ENCODE measurements around the gene CHSY1.

Gene CHSY1

DNA sequence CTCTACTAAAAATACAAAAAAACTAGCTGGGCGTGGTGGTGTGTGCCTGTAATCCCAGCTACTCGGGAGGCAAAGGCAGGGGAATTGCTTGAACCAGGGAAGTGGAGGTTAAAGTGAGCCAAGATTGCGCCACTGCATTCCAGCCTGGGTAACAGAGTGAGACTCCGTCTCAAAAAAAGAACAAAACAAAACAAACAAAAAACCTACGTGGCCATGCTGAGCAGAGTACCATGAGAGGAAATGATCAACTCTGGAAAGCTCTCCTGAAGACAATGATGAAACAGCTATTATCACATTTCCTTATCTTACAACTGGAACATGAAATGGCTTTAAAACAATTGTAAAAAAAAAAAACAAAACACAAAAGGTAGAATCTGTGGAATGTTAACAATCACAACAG, 75.2 kb downstream of the CHSY1 start:
- H3K36me3 ChIP-seq (ENCODE audit: control insufficient read depth, insufficient read depth, low read length): peaks cover 66% of the 10 kb centered on the region
- H3K4me1 ChIP-seq (ENCODE audit: control insufficient read depth, insufficient read depth, low read length, poor library complexity, severe bottlenecking): peaks cover 16% of the 10 kb centered on the region
- 80 to 90% methylated on average over 1 to 5 of the region's 5 CpGs for WGBS, 2 experiments (ENCODE audit: insufficient coverage in 2 of 2)
- no peak overlapping the region for H3K4me3 ChIP-seq (ENCODE audit: extremely low read depth, insufficient read depth, low read length, poor library complexity, severe bottlenecking)
- peaks cover 12% of the 10 kb centered on the region for H3K9me3 ChIP-seq (ENCODE audit: control insufficient read depth, low read length)
- no peak overlapping the region for H3K27ac ChIP-seq (ENCODE audit: low read depth, low read length, severe bottlenecking)

- H3K4me3 ChIP-seq (ENCODE audit: extremely low read depth, insufficient read depth, low read length, poor library complexity, severe bottlenecking): no peak overlapping the region
- peaks cover 59% of the 10 kb centered on the region for H3K36me3 ChIP-seq (ENCODE audit: control insufficient read depth, insufficient read depth, low read length)
- peaks cover 15% of the 10 kb centered on the region for H3K4me1 ChIP-seq (ENCODE audit: control insufficient read depth, insufficient read depth, low read length, poor library complexity, severe bottlenecking)
- no peak overlapping the region for H3K27ac ChIP-seq (ENCODE audit: low read depth, low read length, severe bottlenecking)
- 80 to 92% methylated on average over 6 to 11 of the region's 12 CpGs for WGBS, 2 experiments (ENCODE audit: insufficient coverage in 2 of 2)
- peaks cover 12% of the 10 kb centered on the region for H3K9me3 ChIP-seq (ENCODE audit: control insufficient read depth, low read length)
Measured at GRCh38 chr15:101175401-101175800, 76.4 kb downstream of the CHSY1 start.

DNA sequence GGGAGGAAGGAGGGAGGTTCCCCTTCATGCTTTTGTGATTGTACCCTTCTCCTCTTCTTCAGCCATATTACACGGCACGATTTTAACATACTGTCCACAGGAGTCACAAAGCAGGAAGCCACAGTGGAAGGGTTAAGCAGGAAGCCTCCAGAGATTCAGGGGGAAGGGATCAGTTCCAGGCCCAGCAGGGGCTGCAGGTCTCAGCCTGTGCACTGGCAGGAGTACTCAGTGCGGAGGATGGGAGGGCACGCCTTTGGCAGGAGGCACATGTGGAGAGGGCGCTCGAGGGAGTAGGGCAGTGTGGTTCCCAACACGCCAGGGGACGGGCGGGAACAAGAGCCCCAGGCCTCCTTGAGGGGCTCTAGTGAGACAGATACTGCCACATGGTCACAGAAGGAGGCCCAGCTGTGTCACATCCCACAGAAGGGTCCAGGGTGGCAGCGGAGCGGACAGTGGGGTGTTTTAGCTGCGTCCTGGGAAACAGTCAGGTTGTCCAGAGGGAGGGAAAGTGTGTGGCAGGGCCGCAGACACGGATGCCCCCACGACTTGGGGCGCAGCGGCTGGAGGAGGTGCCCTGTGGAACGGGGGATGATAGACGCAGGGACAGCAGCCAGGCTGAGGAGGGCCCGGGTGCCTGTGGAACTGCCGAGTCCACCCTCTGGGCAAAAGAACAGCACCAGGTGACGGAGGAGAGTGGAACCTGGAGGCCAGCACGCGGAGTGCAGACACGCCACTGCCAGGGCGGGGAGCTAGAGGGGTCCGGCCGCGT, 77.5 kb downstream of the CHSY1 start:
- no peak overlapping the region for H3K4me3 ChIP-seq (ENCODE audit: extremely low read depth, insufficient read depth, low read length, poor library complexity, severe bottlenecking)
- peaks cover 11% of the 10 kb centered on the region for H3K4me1 ChIP-seq (ENCODE audit: control insufficient read depth, insufficient read depth, low read length, poor library complexity, severe bottlenecking)
- H3K36me3 ChIP-seq (ENCODE audit: control insufficient read depth, insufficient read depth, low read length): peaks cover 55% of the 10 kb centered on the region
- peaks cover 12% of the 10 kb centered on the region for H3K9me3 ChIP-seq (ENCODE audit: control insufficient read depth, low read length)
- 97 to 98% methylated on average over 26 to 27 of the region's 29 CpGs for WGBS, 2 experiments (ENCODE audit: insufficient coverage in 2 of 2)
- no peak overlapping the region for H3K27ac ChIP-seq (ENCODE audit: low read depth, low read length, severe bottlenecking)

DNA sequence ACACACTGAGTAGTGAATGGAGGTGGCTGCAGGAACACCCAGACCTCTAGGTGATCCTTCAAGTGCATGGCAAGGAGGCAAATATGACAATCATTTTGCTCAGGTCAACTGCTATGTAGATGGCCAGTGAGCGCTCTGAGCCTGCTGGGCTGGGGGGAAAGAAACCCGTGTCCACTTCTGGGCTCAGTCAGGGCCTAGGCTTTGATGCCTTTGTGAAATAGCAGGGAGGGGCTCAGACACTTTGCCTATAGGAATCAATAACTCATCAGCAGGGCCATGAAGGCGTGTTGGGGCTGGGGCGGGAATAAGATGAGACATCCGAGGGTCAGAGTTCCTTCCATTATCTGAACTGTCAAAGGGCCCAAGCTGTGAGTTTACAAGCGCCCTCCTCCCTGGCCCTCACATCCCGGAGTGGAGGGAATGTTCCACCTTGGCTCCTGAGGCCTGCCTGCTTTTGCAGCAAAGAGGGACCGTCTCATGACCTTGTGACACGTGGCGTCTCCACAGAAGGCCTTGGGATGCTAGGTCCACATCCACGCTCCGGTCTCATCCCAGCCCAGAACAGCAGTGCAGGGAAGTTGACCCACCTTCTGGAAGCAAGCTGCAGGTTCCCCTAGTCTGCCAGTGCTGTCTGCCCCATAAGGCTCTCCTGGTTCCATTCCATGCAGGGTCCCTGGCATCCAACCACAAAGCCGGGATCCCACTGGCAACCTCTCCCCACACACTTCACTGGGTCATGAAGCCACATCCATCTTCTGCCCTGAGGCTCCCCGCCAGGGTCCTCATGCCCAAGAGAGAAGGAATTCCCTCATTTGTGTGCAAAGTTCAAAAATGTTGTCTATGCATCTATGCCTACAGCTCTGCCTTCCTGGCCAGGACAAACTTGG, 78.4 kb downstream of the CHSY1 start:
- Histone ChIP-seq H3K9me3 (ENCODE audit: control insufficient read depth, low read length) (peaks cover 12% of the 10 kb centered on the region), H3K4me3 (ENCODE audit: extremely low read depth, insufficient read depth, low read length, poor library complexity, severe bottlenecking) (no peak overlapping the region), H3K4me1 (ENCODE audit: control insufficient read depth, insufficient read depth, low read length, poor library complexity, severe bottlenecking) (peaks cover 20% of the 10 kb centered on the region), H3K36me3 (ENCODE audit: control insufficient read depth, insufficient read depth, low read length) (peaks cover 46% of the 10 kb centered on the region), H3K27ac (ENCODE audit: low read depth, low read length, severe bottlenecking) (no peak overlapping the region)
- 88 to 96% methylated on average over 13 to 14 of the region's 14 CpGs for WGBS, 2 experiments (ENCODE audit: insufficient coverage in 2 of 2)

DNA sequence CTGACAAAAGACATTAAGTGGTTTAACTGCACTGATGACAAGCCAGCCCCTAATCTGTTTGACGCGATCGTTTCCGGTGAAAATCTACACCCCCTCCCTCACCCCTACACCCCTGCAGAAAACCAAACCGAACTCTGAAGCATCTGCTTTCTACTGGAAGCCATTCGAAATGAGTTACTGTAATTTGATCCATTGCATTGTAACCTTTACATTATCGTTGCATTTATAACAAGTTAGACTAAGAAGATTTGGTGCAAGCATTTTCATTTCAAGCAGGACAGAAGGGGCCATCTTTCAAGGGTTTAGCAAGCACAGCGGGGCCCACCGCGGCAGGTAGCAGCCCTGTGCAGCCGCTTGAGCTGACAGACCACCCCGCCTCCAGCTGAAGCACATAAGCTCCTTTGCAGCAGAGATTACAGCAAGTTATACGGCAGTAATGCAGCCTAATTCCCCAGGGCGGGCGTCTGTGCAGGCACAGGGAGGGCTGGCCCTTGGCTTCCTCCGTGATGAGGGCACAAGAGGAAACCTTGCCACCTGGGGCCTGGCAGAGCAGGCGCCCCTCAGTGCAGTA, 79.3 kb downstream of the CHSY1 start:
- Histone ChIP-seq H3K4me1 (ENCODE audit: control insufficient read depth, insufficient read depth, low read length, poor library complexity, severe bottlenecking) (peaks cover 26% of the 10 kb centered on the region), H3K9me3 (ENCODE audit: control insufficient read depth, low read length) (peaks cover 3% of the 10 kb centered on the region), H3K4me3 (ENCODE audit: extremely low read depth, insufficient read depth, low read length, poor library complexity, severe bottlenecking) (no peak overlapping the region), H3K36me3 (ENCODE audit: control insufficient read depth, insufficient read depth, low read length) (peaks cover 37% of the 10 kb centered on the region), H3K27ac (ENCODE audit: low read depth, low read length, severe bottlenecking) (no peak overlapping the region)
- WGBS, 2 experiments (ENCODE audit: insufficient coverage in 2 of 2): 92% methylated on average over 15 to 16 of the region's 17 CpGs

DNA sequence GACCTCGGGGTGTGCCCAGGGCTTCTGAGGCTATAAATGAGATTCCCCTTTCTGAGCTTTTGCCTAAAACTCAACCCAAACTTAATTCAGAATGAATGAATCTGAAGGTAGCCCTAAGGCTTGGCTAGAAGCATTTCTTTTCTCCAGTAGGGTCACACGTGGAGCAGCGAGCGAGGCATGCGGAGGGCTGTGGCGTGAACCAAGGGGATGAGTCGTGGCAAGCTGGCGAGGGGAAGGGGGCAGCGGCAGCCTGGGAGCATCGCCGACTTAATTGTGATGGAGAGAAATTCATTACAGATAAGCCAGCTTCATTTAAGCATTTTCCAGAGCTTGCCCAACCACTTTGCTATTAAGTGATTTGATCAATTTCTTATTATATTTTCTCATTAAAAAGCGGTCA, 79.9 kb downstream of the CHSY1 start:
- 83 to 93% methylated on average over 4 to 11 of the region's 12 CpGs for WGBS, 2 experiments (ENCODE audit: insufficient coverage in 2 of 2)
- no peak overlapping the region for H3K27ac ChIP-seq (ENCODE audit: low read depth, low read length, severe bottlenecking)
- peaks cover 28% of the 10 kb centered on the region for H3K4me1 ChIP-seq (ENCODE audit: control insufficient read depth, insufficient read depth, low read length, poor library complexity, severe bottlenecking)
- peaks cover 31% of the 10 kb centered on the region for H3K36me3 ChIP-seq (ENCODE audit: control insufficient read depth, insufficient read depth, low read length)
- no peak overlapping the region for H3K4me3 ChIP-seq (ENCODE audit: extremely low read depth, insufficient read depth, low read length, poor library complexity, severe bottlenecking)
- H3K9me3 ChIP-seq (ENCODE audit: control insufficient read depth, low read length): no peaks in the 10 kb centered on the region

GRCh38 chr15:101170568-101171350, 81.1 kb downstream of the CHSY1 start:
- Histone ChIP-seq H3K27ac (ENCODE audit: low read depth, low read length, severe bottlenecking) (no peak overlapping the region), H3K4me3 (ENCODE audit: extremely low read depth, insufficient read depth, low read length, poor library complexity, severe bottlenecking) (no peak overlapping the region)

DNA sequence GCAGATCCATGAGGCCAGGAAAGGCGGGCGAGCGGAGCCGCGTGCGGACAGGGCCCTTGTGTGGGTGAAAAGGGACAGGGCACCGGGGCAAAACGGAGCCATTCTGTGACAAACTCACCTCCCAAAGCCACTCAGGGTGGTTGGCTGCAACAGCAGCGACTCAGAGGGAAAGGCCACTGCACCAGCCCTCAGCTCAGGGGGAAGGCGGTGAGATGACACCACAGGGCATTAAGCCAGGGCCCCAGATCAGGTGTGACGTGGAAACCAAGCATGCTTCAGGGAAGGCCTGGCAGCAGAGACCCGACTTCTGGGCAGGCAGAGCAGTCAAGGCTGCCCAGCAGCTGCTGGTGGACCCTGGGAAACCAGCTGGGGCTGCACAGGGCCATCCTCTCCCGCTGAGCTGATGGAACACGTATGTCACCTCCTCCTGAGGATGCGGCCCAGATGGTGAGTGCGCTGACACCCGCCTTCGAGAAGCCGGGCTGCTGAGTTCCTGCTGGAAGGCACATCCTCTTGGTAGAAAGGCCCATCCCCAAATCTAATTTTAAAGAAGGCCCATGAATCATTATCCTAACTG, 82.3 kb downstream of the CHSY1 start:
- 92 to 99% methylated on average over 9 to 19 of the region's 19 CpGs for WGBS, 2 experiments (ENCODE audit: insufficient coverage in 2 of 2)

More at GRCh38 chr15:101170568-101171350, 81.1 kb downstream of the CHSY1 start:
- peaks cover 8% of the 10 kb centered on the region for H3K9me3 ChIP-seq (ENCODE audit: control insufficient read depth, low read length)
- 97 to 98% methylated on average over 19 of the region's 20 CpGs for WGBS, 2 experiments (ENCODE audit: insufficient coverage in 2 of 2)
- H3K36me3 ChIP-seq (ENCODE audit: control insufficient read depth, insufficient read depth, low read length): peaks cover 22% of the 10 kb centered on the region
- H3K4me1 ChIP-seq (ENCODE audit: control insufficient read depth, insufficient read depth, low read length, poor library complexity, severe bottlenecking): peaks cover 30% of the 10 kb centered on the region

DNA sequence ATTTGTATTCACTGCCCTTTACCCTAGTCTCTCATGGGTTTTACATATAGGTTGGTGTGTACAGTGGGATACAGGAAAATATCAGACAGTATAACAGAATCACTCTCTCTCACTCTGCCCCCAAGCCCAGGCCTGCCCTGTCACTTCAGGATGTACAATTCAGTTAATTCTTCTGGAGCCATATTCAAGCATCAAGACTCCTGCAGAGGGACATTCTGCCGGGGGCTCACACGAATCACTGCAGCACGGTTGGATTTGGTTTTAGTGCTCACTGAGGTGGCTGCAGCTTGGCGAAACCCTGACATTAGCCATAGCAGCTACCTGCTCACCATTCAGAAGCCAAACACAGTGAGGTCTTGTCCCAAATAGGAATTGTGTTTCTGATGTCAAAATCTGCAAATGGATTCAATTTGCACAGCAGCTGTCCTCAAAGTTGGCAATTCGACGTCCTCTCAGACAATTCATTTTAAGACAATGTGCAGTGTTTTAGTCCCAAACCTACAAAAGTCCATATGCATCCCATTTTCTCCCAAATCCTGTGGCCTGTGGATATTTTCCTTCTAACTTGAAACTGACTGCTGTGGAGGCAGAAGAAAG, 82.9 kb downstream of the CHSY1 start:
- H3K36me3 ChIP-seq (ENCODE audit: control insufficient read depth, insufficient read depth, low read length): peaks cover 5% of the 10 kb centered on the region
- H3K27ac ChIP-seq (ENCODE audit: low read depth, low read length, severe bottlenecking): peak overlapping the region; percentile 39
- H3K4me1 ChIP-seq (ENCODE audit: control insufficient read depth, insufficient read depth, low read length, poor library complexity, severe bottlenecking): peaks cover 30% of the 10 kb centered on the region
- peaks cover 24% of the 10 kb centered on the region for H3K9me3 ChIP-seq (ENCODE audit: control insufficient read depth, low read length)
- 77 to 79% methylated on average over 6 of the region's 6 CpGs for WGBS, 2 experiments (ENCODE audit: insufficient coverage in 2 of 2)
- H3K4me3 ChIP-seq (ENCODE audit: extremely low read depth, insufficient read depth, low read length, poor library complexity, severe bottlenecking): no peak overlapping the region

More for the DNA sequence above, 82.3 kb downstream of the CHSY1 start:
- Histone ChIP-seq H3K36me3 (ENCODE audit: control insufficient read depth, insufficient read depth, low read length) (peaks cover 10% of the 10 kb centered on the region), H3K4me3 (ENCODE audit: extremely low read depth, insufficient read depth, low read length, poor library complexity, severe bottlenecking) (no peak overlapping the region), H3K4me1 (ENCODE audit: control insufficient read depth, insufficient read depth, low read length, poor library complexity, severe bottlenecking) (peaks cover 30% of the 10 kb centered on the region), H3K9me3 (ENCODE audit: control insufficient read depth, low read length) (peaks cover 18% of the 10 kb centered on the region), H3K27ac (ENCODE audit: low read depth, low read length, severe bottlenecking) (no peak overlapping the region)

All from mesodermal cell (in vitro differentiated cells).